Hepatocyte (in vitro differentiated cells): ENCODE results near the gene NUP50. TPM values are rescaled to one million over a fixed set of nuclear protein-coding genes. Genes with fewer than 3 reads are reported as not detected.

Experiments used
- DNase-seq: peaks from one replicate; pipeline ENCODE4 v3.0.0-alpha.2; 2016; ENCODE audit warnings: low spot score
- H2AFZ ChIP-seq: fragments of 200-600 bp; sonication (generic); 2 replicates; pipeline ENCODE4 v1.6.0; 2016; ENCODE audit warnings: antibody characterized with exemption, mild to moderate bottlenecking
- H3K27ac ChIP-seq: fragments of 200-600 bp; sonication (generic); 2 replicates; pipeline ENCODE4 v1.5.1; 2016; ENCODE audit warnings: mild to moderate bottlenecking
- H3K27me3 ChIP-seq: fragments of 200-600 bp; sonication (generic); 2 replicates; pipeline ENCODE4 v1.6.1; 2016
- H3K36me3 ChIP-seq: fragments of 200-600 bp; sonication (generic); replicated peaks from 2 replicates; pipeline ENCODE4 v1.5.1; 2016; ENCODE audit warnings: low read depth; ENCODE audit not compliant: insufficient read depth
- H3K4me1 ChIP-seq: fragments of 200-600 bp; sonication (generic); 2 replicates; pipeline ENCODE4 v1.5.1; 2016; ENCODE audit warnings: mild to moderate bottlenecking, moderate library complexity; ENCODE audit not compliant: insufficient read depth
- H3K4me2 ChIP-seq: fragments of 200-600 bp; sonication (generic); 2 replicates; pipeline ENCODE4 v1.6.0; 2016
- H3K4me3 ChIP-seq: fragments of 200-600 bp; sonication (generic); 2 replicates; pipeline ENCODE4 v1.5.1; 2016; ENCODE audit warnings: mild to moderate bottlenecking
- H3K79me2 ChIP-seq: fragments of 200-600 bp; sonication (generic); 2 replicates; pipeline ENCODE4 v1.6.0; 2017; ENCODE audit warnings: mild to moderate bottlenecking
- H3K9me2 ChIP-seq: fragments of 200-600 bp; sonication (generic); replicated peaks from 2 replicates; pipeline ENCODE4 v1.6.0; 2017; ENCODE audit warnings: mild to moderate bottlenecking; ENCODE audit not compliant: insufficient read depth
- H3K9me3 ChIP-seq: fragments of 200-600 bp; sonication (generic); 2 replicates; pipeline ENCODE4 v1.5.1; 2016; ENCODE audit warnings: low read depth, mild to moderate bottlenecking
- H4K20me1 ChIP-seq: fragments of 200-600 bp; sonication (generic); 2 replicates; pipeline ENCODE4 v1.6.0; 2016; ENCODE audit warnings: mild to moderate bottlenecking; ENCODE audit not compliant: insufficient read depth, poor library complexity, severe bottlenecking
- CTCF ChIP-seq: fragments of 200-600 bp; sonication (generic); IDR thresholded peaks from 2 replicates; pipeline ENCODE4 v1.5.1; 2016; ENCODE audit warnings: antibody characterized with exemption, mild to moderate bottlenecking; ENCODE audit not compliant: poor library complexity
- EZH2 ChIP-seq: fragments of 200-600 bp; sonication (generic); IDR thresholded peaks from 2 replicates; pipeline ENCODE4 v1.6.1; 2016; ENCODE audit warnings: antibody characterized with exemption, mild to moderate bottlenecking, borderline replicate concordance
- EZH2phosphoT487 ChIP-seq: fragments of 200-600 bp; sonication (generic); IDR thresholded peaks from one replicate; pipeline ENCODE4 v1.6.1; 2018; ENCODE audit warnings: antibody characterized with exemption, mild to moderate bottlenecking, low read depth, moderate library complexity; ENCODE audit not compliant: unreplicated experiment, severe bottlenecking
- WGBS: methylation state at CpG from one replicate; pipeline ENCODE4 v1.1.6; 2016; ENCODE audit warnings: low lambda C conversion rate; ENCODE audit errors: missing lambda C conversion rate; 5-methylcytosine and 5-hydroxymethylcytosine counted together
- polyA plus RNA-seq: library from polyadenylated mRNA; unstranded; fragments of >200 nt; fragmentation: Nextera tagmentation; extraction: Ambion mirVana; gene quantifications from 2 replicates; pipeline ENCODE4 v1.2.1, GENCODE V29; 2016
- total RNA-seq: library from RNA; depleted of rRNA; stranded (reverse); fragments of >200 nt; gene quantifications from 2 replicates; pipeline ENCODE4 v1.2.3, GENCODE V29; 2014

Gene NUP50
- total and polyA plus RNA-seq, 2 experiments from 2014 or later: 16.0 to 43.8 TPM

DNA sequence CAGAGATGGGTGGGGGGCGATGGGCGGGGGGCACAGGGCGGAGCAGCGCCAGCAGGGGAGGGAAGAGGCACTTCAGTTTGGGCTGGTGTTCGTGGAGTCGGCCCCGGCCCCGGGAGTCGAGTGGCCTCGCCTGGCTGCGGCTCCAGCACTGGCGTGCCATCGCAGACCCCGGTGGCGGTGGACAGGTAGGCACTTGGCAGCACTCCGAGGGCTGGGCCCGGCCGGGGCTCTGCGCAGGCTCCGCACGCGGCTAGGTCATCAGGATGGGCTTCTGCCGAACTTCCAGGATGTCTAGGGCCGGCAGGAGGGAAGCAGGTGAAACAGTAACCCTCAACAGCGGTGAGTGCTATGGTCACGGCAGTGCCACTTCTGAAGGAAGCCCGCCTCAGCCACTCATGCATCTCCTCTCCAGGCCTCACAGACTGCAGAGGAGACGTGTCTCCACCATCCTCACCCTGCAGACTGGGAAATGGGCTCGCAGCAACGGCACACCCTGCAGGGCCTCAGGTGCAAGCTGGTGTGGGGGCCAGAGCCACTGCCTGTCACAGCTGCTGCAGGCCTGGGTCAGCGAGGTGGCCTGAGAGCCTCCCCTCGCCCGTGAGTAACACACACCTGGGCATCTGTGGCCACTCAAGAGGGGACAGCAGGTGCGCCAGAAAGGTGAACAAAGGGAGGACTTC, 33.3 kb downstream of the NUP50 start:
- Histone ChIP-seq H3K4me3 (no peak overlapping the region), H3K9me2 (no peaks in the 10 kb centered on the region), H3K4me1 (peaks cover 27% of the 10 kb centered on the region), H3K27ac (no peak overlapping the region), H3K27me3 (no peaks in the 10 kb centered on the region), H3K4me2 (no peak overlapping the region), H4K20me1 (no peaks in the 10 kb centered on the region), H3K36me3 (no peaks in the 10 kb centered on the region), H2AFZ (no peak overlapping the region), H3K79me2 (no peaks in the 10 kb centered on the region), H3K9me3 (no peaks in the 10 kb centered on the region)
- no peak for TF ChIP-seq CTCF
- no peak for TF ChIP-seq EZH2
- TF ChIP-seq EZH2phosphoT487: no peak
- WGBS: 92% methylated on average over 23 of the region's 34 CpGs
- DNase-seq: no peak

- H2AFZ ChIP-seq: no peak overlapping the region
- 89% methylated on average over 28 of the region's 28 CpGs for WGBS
- no peak overlapping the region for H3K27ac ChIP-seq
- H4K20me1 ChIP-seq: no peaks in the 10 kb centered on the region
- H3K4me3 ChIP-seq: no peak overlapping the region
- H3K9me3 ChIP-seq: no peaks in the 10 kb centered on the region
- no peaks in the 10 kb centered on the region for H3K27me3 ChIP-seq
- no peak for DNase-seq
- H3K79me2 ChIP-seq: no peaks in the 10 kb centered on the region
- TF ChIP-seq CTCF (no peak), EZH2 (no peak), EZH2phosphoT487 (no peak)
- H3K9me2 ChIP-seq: no peaks in the 10 kb centered on the region
- H3K4me1 ChIP-seq: peaks cover 20% of the 10 kb centered on the region
- no peak overlapping the region for H3K4me2 ChIP-seq
- no peaks in the 10 kb centered on the region for H3K36me3 ChIP-seq
Measured at GRCh38 chr22:45197606-45198462, 34.1 kb downstream of the NUP50 start.

DNA sequence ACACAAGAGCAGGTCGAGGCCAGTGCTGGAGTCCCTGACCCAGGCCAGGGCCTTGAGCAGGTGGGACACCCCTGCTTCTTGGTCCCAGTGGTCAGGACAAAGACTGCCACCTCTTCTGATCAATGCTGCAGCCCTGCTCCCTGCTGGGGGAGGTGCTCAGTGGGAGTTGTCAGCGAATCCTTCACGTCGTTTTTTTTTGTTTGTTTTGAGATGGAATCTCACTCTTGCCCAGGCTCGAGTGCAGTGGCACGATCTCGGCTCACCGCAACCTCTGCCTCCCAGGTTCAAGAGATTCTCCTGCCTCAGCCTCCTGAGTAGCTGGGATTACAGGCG, 34.7 kb downstream of the NUP50 start:
- H4K20me1 ChIP-seq: no peaks in the 10 kb centered on the region
- H3K9me3 ChIP-seq: no peaks in the 10 kb centered on the region
- H3K79me2 ChIP-seq: no peaks in the 10 kb centered on the region
- no peak overlapping the region for H2AFZ ChIP-seq
- no peak for DNase-seq
- no peaks in the 10 kb centered on the region for H3K36me3 ChIP-seq
- TF ChIP-seq EZH2: no peak
- TF ChIP-seq CTCF: no peak
- TF ChIP-seq EZH2phosphoT487: no peak
- no peak overlapping the region for H3K27ac ChIP-seq
- H3K4me3 ChIP-seq: no peak overlapping the region
- peaks cover 14% of the 10 kb centered on the region for H3K4me1 ChIP-seq
- no peaks in the 10 kb centered on the region for H3K9me2 ChIP-seq
- WGBS: 58% methylated on average over 9 of the region's 9 CpGs
- no peak overlapping the region for H3K4me2 ChIP-seq
- no peaks in the 10 kb centered on the region for H3K27me3 ChIP-seq
